ENCODE measurements around the gene MAGI2.

The MAGI2 gene

GRCh38 chr7:78967046-78967445 lies 486.4 kb downstream of the MAGI2 start:
- ChIA-PET CTCF (no interaction called here), POLR2A (ENCODE audit: low non-redundant PET) (interaction anchor here (0.7 kb wide), 1 partner anchor 241 kb away, joined by 8 read pairs; no protein-coding TSS in a partner anchor)

GRCh38 chr7:78959477-78959876 lies 494.0 kb downstream of the MAGI2 start:
- peak; percentile 3 for DNase-seq (ENCODE audit: low spot score)
- H3K27ac ChIP-seq, result no peak overlapping the region
- POLR2A ChIA-PET (ENCODE audit: low non-redundant PET), result no interaction called here
- CTCF ChIA-PET, result interaction anchor here (0.7 kb wide), 1 partner anchor 11 kb away, joined by 3 read pairs; no protein-coding TSS in a partner anchor
- no peak for TF ChIP-seq CTCF (conservative IDR thresholded peaks at IDR 0.05; ENCODE audit: low read depth)

More at GRCh38 chr7:78967046-78967445, 486.4 kb downstream of the MAGI2 start:
- TF ChIP-seq CTCF (conservative IDR thresholded peaks at IDR 0.05; ENCODE audit: low read depth), result no peak
- no peak overlapping the region for H3K27ac ChIP-seq
- no peak for DNase-seq (ENCODE audit: low spot score)

- ChIA-PET CTCF (no interaction called here), POLR2A (ENCODE audit: low non-redundant PET) (no interaction called here)
- no peak for DNase-seq (ENCODE audit: low spot score)
- no peak for TF ChIP-seq CTCF (conservative IDR thresholded peaks at IDR 0.05; ENCODE audit: low read depth)
- no peak overlapping the region for H3K27ac ChIP-seq
Measured at GRCh38 chr7:78955329-78955728, 498.1 kb downstream of the MAGI2 start.

- no peak overlapping the region for H3K27ac ChIP-seq
- POLR2A ChIA-PET (ENCODE audit: low non-redundant PET), result no interaction called here
- DNase-seq (ENCODE audit: low spot score), result no peak
- TF ChIP-seq CTCF (conservative IDR thresholded peaks at IDR 0.05; ENCODE audit: low read depth), result no peak
- CTCF ChIA-PET, result interaction anchor here (0.5 kb wide), 1 partner anchor 57 kb away, joined by 3 read pairs; no protein-coding TSS in a partner anchor
Measured at GRCh38 chr7:78953726-78954363, 499.6 kb downstream of the MAGI2 start.

GRCh38 chr7:78953090-78953489 lies 500.4 kb downstream of the MAGI2 start:
- ChIA-PET CTCF (no interaction called here), POLR2A (ENCODE audit: low non-redundant PET) (no interaction called here)
- TF ChIP-seq CTCF (conservative IDR thresholded peaks at IDR 0.05; ENCODE audit: low read depth), result no peak
- no peak overlapping the region for H3K27ac ChIP-seq
- no peak for DNase-seq (ENCODE audit: low spot score)

GRCh38 chr7:78939669-78940068 lies 513.8 kb downstream of the MAGI2 start:
- DNase-seq (ENCODE audit: low spot score), result no peak
- CTCF ChIA-PET, result no interaction called here
- POLR2A ChIA-PET (ENCODE audit: low non-redundant PET), result no interaction called here
- no peak overlapping the region for H3K27ac ChIP-seq
- no peak for TF ChIP-seq CTCF (conservative IDR thresholded peaks at IDR 0.05; ENCODE audit: low read depth)
